CD4-positive, alpha-beta memory T cell (primary cell): ENCODE measurements around the gene DNAH14. TPM values are rescaled to one million over a fixed set of nuclear protein-coding genes. Genes with fewer than 3 reads are reported as not detected.
"Not testable (repeated sequence)": the region's sequence is repeated elsewhere in the genome, so short reads cannot be mapped to it uniquely, and the experiment has no call there.

Experiments
- CTCF ChIA-PET: fragments of 350-600 bp; sonication (Branson Sonifier 250); formaldehyde crosslinking; loops from one replicate; lab custom pipeline; 2021; ENCODE audit warnings: inconsistent platforms; ENCODE audit not compliant: partially characterized antibody; lab: Charles Lee
- POLR2A ChIA-PET: fragments of 350-600 bp; sonication (Branson Sonifier 250); formaldehyde crosslinking; loops from one replicate; lab custom pipeline; 2021; ENCODE audit not compliant: partially characterized antibody; lab: Charles Lee
- DNase-seq, 5 donors: peaks; one replicate each; pipeline versions ENCODE4 v3.0.0 to v3.0.0-alpha.2; 2020 to 2022; ENCODE audit warnings: mixed read lengths in 1 of 5
- H3K27ac ChIP-seq: one replicate; pipeline ENCODE4 v1.7.0; 2013; ENCODE audit warnings: low read depth, low read length
- H3K27me3 ChIP-seq: 2 replicates; pipeline ENCODE4 v1.7.0; 2013; ENCODE audit warnings: mild to moderate bottlenecking, low read length, moderate library complexity; ENCODE audit not compliant: insufficient read depth
- H3K36me3 ChIP-seq: 2 replicates; pipeline ENCODE4 v1.7.0; 2013; ENCODE audit warnings: mild to moderate bottlenecking, low read length, moderate library complexity; ENCODE audit not compliant: insufficient read depth
- H3K4me1 ChIP-seq: 2 replicates; pipeline ENCODE4 v1.7.0; 2013; ENCODE audit warnings: mild to moderate bottlenecking, low read length, moderate library complexity; ENCODE audit not compliant: insufficient read depth
- H3K4me3 ChIP-seq, 2 donors: one replicate each; pipeline ENCODE4 v1.7.0; 2013; ENCODE audit warnings: low read length in 2 of 2, mild to moderate bottlenecking in 1 of 2
- H3K9me3 ChIP-seq, 2 donors: one replicate each; pipeline ENCODE4 v1.7.0; 2013; ENCODE audit warnings: low read length in 2 of 2, control low read depth in 1 of 2; ENCODE audit not compliant: control insufficient read depth in 1 of 2
- H3K27ac Mint-ChIP-seq, 7 donors: one replicate each; pipeline ENCODE4 v1.8.0; 2020 to 2021; ENCODE audit warnings: mixed read lengths in 7 of 7, mild to moderate bottlenecking in 6 of 7, inconsistent platforms in 3 of 7, moderate library complexity in 3 of 7
- H3K27me3 Mint-ChIP-seq, 2 donors: one replicate each; pipeline ENCODE4 v1.8.0; 2020 to 2021; ENCODE audit warnings: mixed read lengths in 2 of 2
- H3K36me3 Mint-ChIP-seq, 2 donors: one replicate each; pipeline ENCODE4 v1.8.0; 2020 to 2021; ENCODE audit warnings: mixed read lengths in 2 of 2, inconsistent platforms in 1 of 2, mild to moderate bottlenecking in 1 of 2
- H3K4me1 Mint-ChIP-seq, 4 donors: one replicate each; pipeline ENCODE4 v1.8.0; 2020 to 2021; ENCODE audit warnings: mixed read lengths in 4 of 4, mild to moderate bottlenecking in 1 of 4
- H3K4me3 Mint-ChIP-seq, 8 donors: one replicate each; pipeline ENCODE4 v1.8.0; 2020 to 2021; ENCODE audit warnings: mixed read lengths in 8 of 8, mild to moderate bottlenecking in 7 of 8, moderate library complexity in 6 of 8, inconsistent platforms in 3 of 8
- H3K9me3 Mint-ChIP-seq, 8 donors: one replicate each; pipeline ENCODE4 v1.8.0; 2020 to 2021; ENCODE audit warnings: mixed read lengths in 8 of 8, mild to moderate bottlenecking in 5 of 8, inconsistent platforms in 3 of 8, moderate library complexity in 1 of 8
- intact Hi-C: fragments of 100-400 bp; cut with micrococcal nuclease; formaldehyde crosslinking; loops from one replicate; pipeline ENCODE4 v1.15.1; 2023
- polyA plus RNA-seq, 2 donors: library from polyadenylated mRNA; unstranded; fragments of 300-500 nt; fragmentation: Illumina TruSeq; gene quantifications; one replicate each; pipeline ENCODE4 v1.2.3, GENCODE V29; 2021
- total RNA-seq, 2 experiments: library from RNA; stranded (reverse); gene quantifications; one replicate each; pipeline ENCODE4 v1.2.3, GENCODE V29; 2021

Gene DNAH14
- total and polyA plus RNA-seq, 4 experiments from 2014 or later: 0.06 TPM; not detected in 3

DNA sequence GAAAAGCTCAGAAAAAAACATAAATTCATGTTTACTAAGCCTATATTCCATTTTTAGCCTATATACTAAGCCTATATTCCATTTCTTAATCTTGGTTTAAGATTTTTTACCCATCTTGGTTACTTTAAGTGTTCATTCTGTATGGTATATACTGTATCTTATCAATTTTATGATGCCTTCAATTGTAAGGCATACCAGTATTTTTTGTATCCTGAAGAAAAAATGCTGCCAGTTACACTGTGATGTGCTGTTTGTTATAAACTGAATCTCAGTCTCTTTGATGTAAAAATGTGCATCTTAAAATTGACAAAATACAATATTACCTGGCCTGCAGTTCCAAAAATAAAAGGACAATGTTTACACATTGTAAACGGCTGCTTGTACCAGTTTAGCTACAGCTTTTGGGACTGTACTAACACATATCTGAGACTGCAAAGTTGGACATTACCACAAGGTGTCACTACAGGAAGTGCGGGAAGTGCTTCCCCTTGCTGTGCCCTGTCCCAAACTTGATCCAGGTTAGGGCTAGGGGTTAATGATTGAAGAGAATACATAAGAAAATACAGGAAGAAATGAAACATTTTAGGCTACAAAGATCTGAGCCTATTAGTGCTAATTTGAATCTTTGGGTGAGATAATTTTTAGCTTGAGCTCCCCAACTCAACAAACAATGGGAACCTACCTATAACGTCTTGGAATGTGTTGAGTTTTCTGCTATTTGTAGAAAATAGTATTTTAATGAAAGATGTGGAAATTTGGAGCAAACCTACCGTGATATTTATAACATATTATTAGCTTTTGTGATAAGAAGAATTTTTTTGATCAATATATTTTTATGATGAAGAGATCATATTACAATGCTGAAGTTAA lies 389.5 kb downstream of the DNAH14 start:
- ChIA-PET CTCF (interaction anchor here (0.9 to 3.1 kb wide), 17 partner anchors 8 to 657 kb away, joined by 3 to 29 read pairs (median 5); no protein-coding TSS in a partner anchor), POLR2A (interaction anchor here (1.2 kb wide), 1 partner anchor 123 kb away, joined by 3 read pairs; no protein-coding TSS in a partner anchor)
- peak overlapping the region in 1 of 7 donors; percentile 53 for H3K27ac Mint-ChIP-seq
- no peaks in the 10 kb centered on the region for H3K9me3 ChIP-seq
- peaks cover 0 to 12% (median 5%) of the 10 kb centered on the region in 8 donors for H3K9me3 Mint-ChIP-seq
- no peak overlapping the region for H3K4me3 Mint-ChIP-seq
- no peaks in the 10 kb centered on the region for H3K27me3 ChIP-seq
- no peaks in the 10 kb centered on the region for H3K4me1 ChIP-seq
- H3K4me3 ChIP-seq: no peak overlapping the region
- H3K27me3 Mint-ChIP-seq: peaks cover 5 to 8% of the 10 kb centered on the region in 2 donors
- H3K27ac ChIP-seq: no peak overlapping the region
- H3K36me3 Mint-ChIP-seq: no peaks in the 10 kb centered on the region
- DNase-seq: peak; percentile 8 to 41 (median 16)
- peaks cover 0 to 2% (median under 1%) of the 10 kb centered on the region in 4 donors for H3K4me1 Mint-ChIP-seq
- intact Hi-C loops: loop anchor here (1.0 to 5.0 kb wide), 3 partner anchors 43 to 657 kb away; no protein-coding TSS in a partner anchor
- H3K36me3 ChIP-seq: no peaks in the 10 kb centered on the region

GRCh38 chr1:225319871-225320270 lies 390.4 kb downstream of the DNAH14 start:
- ChIA-PET CTCF (interaction anchor here (0.6 to 3.1 kb wide), 18 partner anchors 11 to 656 kb away, joined by 3 to 29 read pairs (median 5); no protein-coding TSS in a partner anchor), POLR2A (no interaction called here)
- no peak overlapping the region for H3K27ac ChIP-seq
- no peaks in the 10 kb centered on the region for H3K4me1 ChIP-seq
- intact Hi-C loops: loop anchor here (1.0 to 5.0 kb wide), 2 partner anchors 122 to 656 kb away; no protein-coding TSS in a partner anchor
- H3K9me3 Mint-ChIP-seq: peaks cover 0 to 6% (median 3%) of the 10 kb centered on the region in 8 donors
- H3K36me3 ChIP-seq: no peaks in the 10 kb centered on the region
- H3K36me3 Mint-ChIP-seq: no peaks in the 10 kb centered on the region
- peaks cover 3% of the 10 kb centered on the region for H3K27me3 ChIP-seq
- H3K4me1 Mint-ChIP-seq: peaks cover 0 to 2% (median under 1%) of the 10 kb centered on the region in 4 donors
- peaks cover 10 to 13% of the 10 kb centered on the region in 2 donors for H3K27me3 Mint-ChIP-seq
- H3K4me3 Mint-ChIP-seq: no peak overlapping the region
- H3K4me3 ChIP-seq: no peak overlapping the region
- no peak for DNase-seq
- H3K27ac Mint-ChIP-seq: no peak overlapping the region
- no peaks in the 10 kb centered on the region for H3K9me3 ChIP-seq

- Mint-ChIP-seq H3K9me3 (no peaks in the 10 kb centered on the region), H3K4me1 (peaks cover 0 to 2% (median under 1%) of the 10 kb centered on the region in 4 donors), H3K4me3 (no peak overlapping the region), H3K27me3 (peaks cover 7 to 12% of the 10 kb centered on the region in 2 donors), H3K36me3 (no peaks in the 10 kb centered on the region), H3K27ac (no peak overlapping the region)
- Histone ChIP-seq H3K36me3 (no peaks in the 10 kb centered on the region), H3K9me3 (no peaks in the 10 kb centered on the region), H3K4me3 (no peak overlapping the region), H3K4me1 (no peaks in the 10 kb centered on the region), H3K27me3 (peaks cover 3% of the 10 kb centered on the region), H3K27ac (no peak overlapping the region)
- CTCF ChIA-PET: interaction anchor here (1.8 kb wide), 1 partner anchor 9 kb away, joined by 6 read pairs; no protein-coding TSS in a partner anchor
- POLR2A ChIA-PET: no interaction called here
- no peak for DNase-seq
- intact Hi-C loops: no loop called here
Observed at GRCh38 chr1:225321784-225322183, 392.3 kb downstream of the DNAH14 start.

GRCh38 chr1:225329041-225329440 lies 399.6 kb downstream of the DNAH14 start:
- Mint-ChIP-seq H3K36me3 (no peaks in the 10 kb centered on the region), H3K9me3 (no peaks in the 10 kb centered on the region), H3K4me1 (no peaks in the 10 kb centered on the region), H3K27ac (no peak overlapping the region), H3K4me3 (no peak overlapping the region), H3K27me3 (peaks cover 6 to 10% of the 10 kb centered on the region in 2 donors)
- H3K4me3 ChIP-seq: no peak overlapping the region
- no peaks in the 10 kb centered on the region for H3K4me1 ChIP-seq
- H3K27me3 ChIP-seq: peaks cover 3% of the 10 kb centered on the region
- intact Hi-C loops: no loop called here
- no peak for DNase-seq
- no peaks in the 10 kb centered on the region for H3K36me3 ChIP-seq
- POLR2A ChIA-PET: no interaction called here
- no peak overlapping the region for H3K27ac ChIP-seq
- CTCF ChIA-PET: interaction anchor here (6.5 kb wide), 1 partner anchor 10 kb away, joined by 29 read pairs; no protein-coding TSS in a partner anchor
- no peaks in the 10 kb centered on the region for H3K9me3 ChIP-seq

- H3K27ac Mint-ChIP-seq, H3K9me3 ChIP-seq, H3K4me3 ChIP-seq, POLR2A ChIA-PET, H3K27ac ChIP-seq, H3K4me1 Mint-ChIP-seq, H3K9me3 Mint-ChIP-seq, H3K36me3 Mint-ChIP-seq, DNase-seq, H3K27me3 ChIP-seq, H3K27me3 Mint-ChIP-seq, H3K4me3 Mint-ChIP-seq, H3K4me1 ChIP-seq, intact Hi-C loops, H3K36me3 ChIP-seq: not testable (repeated sequence)
- CTCF ChIA-PET: interaction anchor here (6.5 kb wide), 1 partner anchor 11 kb away, joined by 29 read pairs; no protein-coding TSS in a partner anchor
Observed at GRCh38 chr1:225329996-225330395, 400.5 kb downstream of the DNAH14 start.

GRCh38 chr1:225332686-225333085 lies 403.2 kb downstream of the DNAH14 start:
- H3K27me3 Mint-ChIP-seq: peaks cover 0 to 3% of the 10 kb centered on the region in 2 donors
- no peak overlapping the region for H3K27ac Mint-ChIP-seq
- no peak for DNase-seq
- Histone ChIP-seq H3K4me3 (no peak overlapping the region), H3K4me1 (no peaks in the 10 kb centered on the region), H3K36me3 (no peaks in the 10 kb centered on the region), H3K27me3 (no peaks in the 10 kb centered on the region), H3K27ac (no peak overlapping the region), H3K9me3 (no peaks in the 10 kb centered on the region)
- CTCF ChIA-PET: interaction anchor here (6.5 kb wide), 1 partner anchor 13 kb away, joined by 29 read pairs; no protein-coding TSS in a partner anchor
- intact Hi-C loops: no loop called here
- H3K36me3 Mint-ChIP-seq: no peaks in the 10 kb centered on the region
- H3K4me3 Mint-ChIP-seq: no peak overlapping the region
- no peaks in the 10 kb centered on the region for H3K9me3 Mint-ChIP-seq
- no peaks in the 10 kb centered on the region for H3K4me1 Mint-ChIP-seq
- POLR2A ChIA-PET: no interaction called here

GRCh38 chr1:225335098-225335778 lies 405.8 kb downstream of the DNAH14 start:
- CTCF ChIA-PET, H3K9me3 Mint-ChIP-seq, H3K27me3 Mint-ChIP-seq, H3K36me3 ChIP-seq, H3K4me3 Mint-ChIP-seq, H3K9me3 ChIP-seq, H3K27ac ChIP-seq, H3K4me3 ChIP-seq, H3K4me1 ChIP-seq, H3K27ac Mint-ChIP-seq, H3K36me3 Mint-ChIP-seq, H3K27me3 ChIP-seq, POLR2A ChIA-PET, H3K4me1 Mint-ChIP-seq, DNase-seq, intact Hi-C loops: not testable (repeated sequence)
